Neural cell (in vitro differentiated cells): ENCODE results near the gene SESN2.

Experiments used
- CTCF ChIP-seq: fragments of 450-650 bp; IDR thresholded peaks from 2 replicates; pipeline ENCODE4 v1.5.1; 2014; ENCODE audit warnings: antibody characterized with exemption, mild to moderate bottlenecking, moderate library complexity; ENCODE audit not compliant: poor library complexity, severe bottlenecking
- EP300 ChIP-seq: fragments of 450-650 bp; conservative IDR thresholded peaks from 2 replicates; pipeline ENCODE4 v1.6.1; 2014; ENCODE audit warnings: antibody characterized with exemption, mild to moderate bottlenecking, moderate library complexity; ENCODE audit not compliant: poor library complexity, severe bottlenecking
- EZH2 ChIP-seq: fragments of 200-600, 300-800 bp; shearing (Covaris generic), sonication (generic); IDR thresholded peaks from 2 replicates; pipeline ENCODE4 v1.6.1; 2014; ENCODE audit warnings: antibody characterized with exemption, low read length, borderline replicate concordance, mild to moderate bottlenecking; ENCODE audit not compliant: insufficient read depth, poor library complexity, severe bottlenecking
- MXI1 ChIP-seq: fragments of 450-650 bp; conservative IDR thresholded peaks from 2 replicates; pipeline ENCODE4 v1.6.1; 2014; ENCODE audit warnings: antibody characterized with exemption, mild to moderate bottlenecking; ENCODE audit not compliant: poor library complexity, severe bottlenecking
- POLR2AphosphoS5 ChIP-seq: IDR thresholded peaks from 2 replicates; pipeline ENCODE4 v1.6.1; 2012
- REST ChIP-seq: IDR thresholded peaks from 2 replicates; pipeline ENCODE4 v1.6.1; 2012; ENCODE audit warnings: borderline replicate concordance
- SMC3 ChIP-seq: fragments of 450-650 bp; conservative IDR thresholded peaks from 2 replicates; pipeline ENCODE4 v1.6.1; 2014; ENCODE audit warnings: antibody characterized with exemption, mild to moderate bottlenecking, moderate library complexity; ENCODE audit not compliant: poor library complexity
- TAF1 ChIP-seq: IDR thresholded peaks from 2 replicates; pipeline ENCODE4 v1.6.1; 2012; ENCODE audit warnings: low read depth

GRCh38 chr1:28329395-28330153 lies 70.3 kb downstream of the SESN2 start:
- TF ChIP-seq CTCF, result no peak
- TF ChIP-seq MXI1, result no peak
- TF ChIP-seq EP300, result no peak
- TF ChIP-seq POLR2AphosphoS5, result no peak
- TF ChIP-seq EZH2, result no peak
- TF ChIP-seq REST, result no peak
- TF ChIP-seq TAF1, result no peak
- no peak for TF ChIP-seq SMC3
